GM23248 (cell line): ENCODE data around the gene LCT. TPM values are rescaled to one million over a fixed set of nuclear protein-coding genes. Genes with fewer than 3 reads are reported as not detected.
A peak's percentile ranks its signal among the peaks of the same experiment; 100 is the strongest.

Experiments
- DNase-seq: peaks from one replicate; pipeline ENCODE4 v3.0.0-alpha.2; 2015
- H2AFZ ChIP-seq: fragments of 200-600 bp; sonication (generic); 2 replicates; pipeline ENCODE4 v1.6.1; 2016; ENCODE audit warnings: antibody characterized with exemption
- H3F3A ChIP-seq: fragments of 200-600 bp; sonication (generic); 2 replicates; pipeline ENCODE4 v1.6.1; 2016; ENCODE audit warnings: mild to moderate bottlenecking, antibody characterized with exemption, mixed run types; ENCODE audit not compliant: insufficient read depth
- H3K27ac ChIP-seq: fragments of 200-600 bp; sonication (generic); 2 replicates; pipeline ENCODE4 v1.5.1; 2016; ENCODE audit warnings: mild to moderate bottlenecking
- H3K27me3 ChIP-seq: fragments of 200-600 bp; sonication (generic); replicated peaks from 2 replicates; pipeline ENCODE4 v1.6.1; 2016; ENCODE audit warnings: mild to moderate bottlenecking; ENCODE audit not compliant: insufficient read depth
- H3K36me3 ChIP-seq: fragments of 200-600 bp; sonication (generic); 2 replicates; pipeline ENCODE4 v1.6.1; 2016; ENCODE audit warnings: low read depth, mild to moderate bottlenecking
- H3K4me1 ChIP-seq: fragments of 200-600 bp; sonication (generic); 2 replicates; pipeline ENCODE4 v1.6.1; 2016; ENCODE audit warnings: mild to moderate bottlenecking; ENCODE audit not compliant: insufficient read depth
- H3K4me2 ChIP-seq: fragments of 200-600 bp; sonication (generic); one replicate; pipeline ENCODE4 v1.6.1; 2016; ENCODE audit warnings: mild to moderate bottlenecking; ENCODE audit not compliant: unreplicated experiment
- H3K4me3 ChIP-seq: fragments of 200-600 bp; sonication (generic); 2 replicates; pipeline ENCODE4 v1.5.1; 2016; ENCODE audit warnings: mild to moderate bottlenecking
- H3K79me2 ChIP-seq: fragments of 200-600 bp; sonication (generic); 2 replicates; pipeline ENCODE4 v1.6.1; 2016; ENCODE audit warnings: mild to moderate bottlenecking; ENCODE audit not compliant: insufficient read depth
- H3K9ac ChIP-seq: fragments of 200-600 bp; sonication (generic); 2 replicates; pipeline ENCODE4 v1.6.1; 2016; ENCODE audit warnings: mild to moderate bottlenecking
- H3K9me2 ChIP-seq: fragments of 200-600 bp; sonication (generic); 2 replicates; pipeline ENCODE4 v1.6.1; 2016; ENCODE audit warnings: mixed run types, mild to moderate bottlenecking, moderate library complexity; ENCODE audit not compliant: insufficient read depth
- H3K9me3 ChIP-seq: fragments of 200-600 bp; sonication (generic); one replicate; pipeline ENCODE4 v1.6.1; 2017; ENCODE audit warnings: low read depth
- H4K20me1 ChIP-seq: fragments of 200-600 bp; sonication (generic); 2 replicates; pipeline ENCODE4 v1.6.0; 2016; ENCODE audit not compliant: insufficient read depth
- EZH2 ChIP-seq: fragments of 200-600 bp; sonication (generic); IDR thresholded peaks from 2 replicates; pipeline ENCODE4 v1.6.1; 2018; ENCODE audit warnings: antibody characterized with exemption, mild to moderate bottlenecking; ENCODE audit not compliant: insufficient read depth, poor library complexity, severe bottlenecking
- EZH2phosphoT487 ChIP-seq: fragments of 200-600 bp; sonication (generic); IDR thresholded peaks from 2 replicates; pipeline ENCODE4 v1.6.1; 2018; ENCODE audit warnings: antibody characterized with exemption, moderate library complexity, mild to moderate bottlenecking, low read depth; ENCODE audit not compliant: insufficient read depth
- WGBS, 2 experiments: methylation state at CpG; one replicate each; pipeline ENCODE4 v1.1.6; 2015 to 2017; ENCODE audit warnings: low lambda C conversion rate in 2 of 2, low coverage in 1 of 2; ENCODE audit errors: missing lambda C conversion rate in 2 of 2; 5-methylcytosine and 5-hydroxymethylcytosine counted together
- in situ Hi-C: fragments of 300-500 bp; cut with MboI; formaldehyde crosslinking; loops from 2 replicates; pipeline ENCODE4 v1.15.0; 2020
- polyA plus RNA-seq: library from polyadenylated mRNA; unstranded; fragments of >200 nt; fragmentation: Nextera tagmentation; extraction: Ambion mirVana; gene quantifications from 2 replicates; pipeline ENCODE4 v1.2.1, GENCODE V29; 2016
- total RNA-seq: library from RNA; depleted of rRNA; stranded (reverse); fragments of >200 nt; shearing (Covaris generic); gene quantifications from 2 replicates; pipeline ENCODE4 v1.2.3, GENCODE V29; 2014

LCT gene
- total and polyA plus RNA-seq, 2 experiments from 2014 or later, result under 0.01 TPM; not detected in 1

DNA sequence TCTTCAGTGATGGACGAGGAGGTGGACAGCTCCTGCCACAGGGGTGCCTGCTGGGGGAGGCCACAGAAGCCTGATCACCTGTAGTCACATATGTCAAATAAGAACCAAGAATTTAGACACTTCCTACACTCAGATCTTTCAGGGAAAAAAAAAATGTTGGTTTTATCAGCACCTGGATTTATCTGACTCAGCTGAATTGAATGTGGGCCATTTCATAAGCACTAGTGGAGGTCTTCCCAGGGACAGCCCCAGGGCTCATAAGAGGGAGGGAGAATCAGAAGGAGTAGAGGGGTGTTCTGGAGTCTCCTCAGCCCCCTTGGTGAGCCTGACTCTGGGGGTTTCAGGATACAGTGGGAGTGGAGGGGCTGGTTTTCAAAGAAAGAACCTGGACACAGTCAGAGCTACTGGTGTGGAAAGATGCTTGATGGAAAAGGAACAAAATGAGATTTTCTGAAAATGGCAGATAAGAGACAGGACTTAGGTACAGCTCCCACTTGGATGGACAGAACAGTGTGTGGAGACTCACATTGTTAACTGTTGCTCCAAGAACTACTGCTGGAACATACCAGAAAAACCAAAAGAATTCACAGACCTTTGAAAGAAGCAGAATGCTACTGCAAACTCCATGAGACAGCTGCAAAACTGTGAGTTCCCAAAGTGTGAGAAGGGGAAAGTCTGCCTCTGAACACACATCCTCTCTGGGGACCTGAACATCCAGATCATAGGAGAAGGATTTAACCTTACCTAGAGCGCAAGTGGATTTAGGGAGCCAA, 45.4 kb downstream of the LCT start:
- Histone ChIP-seq H3F3A (0 out of 2 replicates have a peak, but pooled peaks cover 4% of the 10 kb centered on the region), H3K9me3 (no peaks in the 10 kb centered on the region), H3K27me3 (no peaks in the 10 kb centered on the region), H3K79me2 (no peaks in the 10 kb centered on the region), H3K4me3 (no peak overlapping the region), H3K27ac (no peak overlapping the region), H2AFZ (no peak overlapping the region), H3K9me2 (no peaks in the 10 kb centered on the region), H3K36me3 (no peaks in the 10 kb centered on the region), H3K4me1 (peaks cover 9% of the 10 kb centered on the region; the same call in 1 of the 2 replicates), H3K9ac (no peak overlapping the region), H4K20me1 (no peaks in the 10 kb centered on the region), H3K4me2 (no peak overlapping the region)
- WGBS, 2 experiments, result 92 to 97% methylated on average over 2 of the region's 2 CpGs
- peak; percentile 14 for DNase-seq
- in situ Hi-C loops, result no loop called here
- TF ChIP-seq EZH2phosphoT487 (no peak), EZH2 (no peak)

DNA sequence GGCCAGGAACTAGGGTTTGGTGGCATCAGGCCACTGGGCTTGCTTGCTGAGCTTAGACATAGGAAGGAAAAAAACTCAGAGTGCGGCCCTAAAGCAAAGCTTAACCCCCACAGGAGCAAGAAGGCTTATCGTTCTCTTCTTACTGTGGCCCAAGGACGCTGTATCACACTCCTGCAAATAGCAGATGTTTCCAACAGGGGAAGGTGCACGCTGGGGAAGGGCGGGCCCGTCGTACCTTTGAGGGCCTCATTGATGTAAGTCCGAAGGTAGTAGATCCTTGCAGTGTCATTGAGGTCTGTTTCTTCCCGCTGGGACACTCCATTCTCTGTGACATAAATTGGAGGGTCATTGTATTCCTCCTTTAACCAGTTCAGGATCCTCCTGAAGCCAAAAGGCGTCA, 46.6 kb downstream of the LCT start:
- Histone ChIP-seq H3K27ac (no peak overlapping the region), H3K79me2 (no peaks in the 10 kb centered on the region), H3K4me1 (peaks cover 9% of the 10 kb centered on the region; the same call in 1 of the 2 replicates), H3K27me3 (no peaks in the 10 kb centered on the region), H3K4me3 (no peak overlapping the region), H3K9me3 (no peaks in the 10 kb centered on the region), H3K9me2 (no peaks in the 10 kb centered on the region), H3K9ac (no peak overlapping the region), H4K20me1 (no peaks in the 10 kb centered on the region), H3F3A (0 out of 2 replicates have a peak, but pooled peaks cover 4% of the 10 kb centered on the region), H3K36me3 (peaks cover 7% of the 10 kb centered on the region; the same call in 1 of the 2 replicates), H2AFZ (no peak overlapping the region), H3K4me2 (no peak overlapping the region)
- TF ChIP-seq EZH2phosphoT487 (no peak), EZH2 (no peak)
- WGBS, 2 experiments, result 90 to 94% methylated on average over 10 of the region's 10 CpGs
- no peak for DNase-seq
- in situ Hi-C loops, result no loop called here

GRCh38 chr2:135786823-135787222, 50.2 kb downstream of the LCT start:
- in situ Hi-C loops, result no loop called here
- Histone ChIP-seq H3K4me2 (no peak overlapping the region), H2AFZ (no peak overlapping the region), H3K9me2 (no peaks in the 10 kb centered on the region), H3K27me3 (no peaks in the 10 kb centered on the region), H4K20me1 (no peaks in the 10 kb centered on the region), H3K27ac (peak overlapping the region; percentile 17; the same call in 1 of the 2 replicates), H3K9ac (no peak overlapping the region), H3K4me3 (no peak overlapping the region), H3K4me1 (peaks cover 9% of the 10 kb centered on the region; the same call in 1 of the 2 replicates), H3K79me2 (no peaks in the 10 kb centered on the region), H3F3A (peaks cover 4% of the 10 kb centered on the region; the same call in 1 of the 2 replicates), H3K9me3 (no peaks in the 10 kb centered on the region), H3K36me3 (peaks cover 43% of the 10 kb centered on the region)
- WGBS, 2 experiments, result 77 to 84% methylated on average over 5 of the region's 5 CpGs
- no peak for TF ChIP-seq EZH2
- TF ChIP-seq EZH2phosphoT487, result no peak
- peak; percentile 74 for DNase-seq

DNA sequence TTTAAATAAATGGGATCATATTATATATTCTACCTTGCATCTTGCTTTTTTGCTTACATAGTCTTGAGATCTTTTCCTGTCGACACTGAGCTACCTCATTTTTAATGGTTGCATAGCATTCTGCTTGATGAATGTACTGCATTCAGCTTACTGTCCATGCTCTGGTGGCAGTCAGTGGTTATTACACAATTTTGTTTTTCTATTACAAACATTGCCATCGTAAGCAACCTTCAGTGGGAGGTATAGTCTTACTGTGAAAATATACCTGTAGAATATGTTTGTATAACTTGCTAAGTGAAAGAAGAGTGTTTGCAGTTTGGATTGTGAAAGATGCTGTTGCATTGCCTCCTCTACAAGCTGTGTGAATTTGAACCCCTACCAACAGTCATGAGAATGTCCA, 52.0 kb downstream of the LCT start:
- TF ChIP-seq EZH2 (no peak), EZH2phosphoT487 (no peak)
- H3K27me3 ChIP-seq, result no peaks in the 10 kb centered on the region
- H4K20me1 ChIP-seq, result no peaks in the 10 kb centered on the region
- H2AFZ ChIP-seq, result no peak overlapping the region
- no peak overlapping the region for H3K9ac ChIP-seq
- no peak overlapping the region for H3K27ac ChIP-seq
- H3K4me3 ChIP-seq, result no peak overlapping the region
- H3K4me1 ChIP-seq, result peaks cover 9% of the 10 kb centered on the region; the same call in 1 of the 2 replicates
- H3K4me2 ChIP-seq, result no peak overlapping the region
- no peaks in the 10 kb centered on the region for H3K79me2 ChIP-seq
- H3K9me2 ChIP-seq, result no peaks in the 10 kb centered on the region
- in situ Hi-C loops, result no loop called here
- H3K9me3 ChIP-seq, result no peaks in the 10 kb centered on the region
- H3F3A ChIP-seq, result no peaks in the 10 kb centered on the region; the same call in 1 of the 2 replicates
- DNase-seq, result peak; percentile 15
- 96 to 100% methylated on average over 2 of the region's 2 CpGs for WGBS, 2 experiments
- peaks cover 61% of the 10 kb centered on the region for H3K36me3 ChIP-seq
